SIG-M5 treated with dmso at 0.1 percent for 504 hours (cell line): ENCODE data around the gene ABCB6.

ENCODE experiments used
- DNase-seq: peaks from one replicate; lab custom pipeline; 2025; ENCODE audit not compliant: unreplicated experiment; lab: John Stamatoyannopoulos, UW

ABCB6 gene

GRCh38 chr2:219171231-219171651 lies 47.5 kb downstream of the ABCB6 start:
- DNase-seq = peak; percentile 48

GRCh38 chr2:219169930-219170654 lies 48.7 kb downstream of the ABCB6 start, which contains the start of gene SLC23A3:
Gene SLC23A3 (minus strand): TSS chr2:219170029. CDS start chr2:219169984, 45 bp downstream.
- DNase-seq = no peak

DNA sequence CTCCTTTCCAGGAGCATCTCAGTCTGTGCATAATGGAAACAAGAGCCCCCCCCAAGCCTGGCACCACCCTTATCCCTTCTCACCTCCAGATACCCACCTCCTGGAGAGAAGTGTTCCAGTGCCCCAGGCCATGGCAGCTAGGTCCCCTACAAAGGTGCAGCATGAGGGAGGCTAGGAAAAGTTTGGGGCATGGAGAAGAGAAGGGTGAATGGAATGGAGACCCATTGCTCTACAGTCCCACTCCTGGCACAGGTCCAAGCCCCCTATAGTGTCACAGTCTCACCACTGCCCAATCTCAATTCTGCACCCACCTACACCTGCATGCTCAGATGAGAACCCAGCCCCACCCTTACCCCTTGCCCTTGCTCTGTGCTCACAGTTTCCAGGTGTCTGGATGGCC lies 49.8 kb downstream of the ABCB6 start:
- no peak for DNase-seq

DNA sequence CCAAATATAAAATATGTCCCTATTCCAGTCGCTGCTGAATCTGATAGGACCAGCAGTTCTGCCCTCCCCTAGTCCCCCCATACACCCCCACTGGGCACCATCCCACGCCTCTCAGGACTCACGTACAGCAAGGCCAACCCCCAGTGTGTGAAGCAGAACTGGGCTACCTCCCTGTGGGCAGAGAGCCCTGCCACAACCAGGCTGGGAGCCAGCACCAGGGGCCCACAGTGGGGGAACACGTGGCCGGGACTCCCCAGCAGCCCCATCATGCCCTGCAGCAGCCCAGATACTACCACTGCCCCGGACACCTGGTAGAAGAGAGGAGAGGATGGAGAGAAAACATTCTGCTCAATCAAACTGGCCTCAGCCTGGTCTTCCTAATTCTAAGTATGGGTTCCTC lies 50.2 kb downstream of the ABCB6 start:
- no peak for DNase-seq

- DNase-seq = no peak
Observed at GRCh38 chr2:219167997-219168396, 50.8 kb downstream of the ABCB6 start.

GRCh38 chr2:219165058-219165911 lies 53.5 kb downstream of the ABCB6 start:
- no peak for DNase-seq

DNA sequence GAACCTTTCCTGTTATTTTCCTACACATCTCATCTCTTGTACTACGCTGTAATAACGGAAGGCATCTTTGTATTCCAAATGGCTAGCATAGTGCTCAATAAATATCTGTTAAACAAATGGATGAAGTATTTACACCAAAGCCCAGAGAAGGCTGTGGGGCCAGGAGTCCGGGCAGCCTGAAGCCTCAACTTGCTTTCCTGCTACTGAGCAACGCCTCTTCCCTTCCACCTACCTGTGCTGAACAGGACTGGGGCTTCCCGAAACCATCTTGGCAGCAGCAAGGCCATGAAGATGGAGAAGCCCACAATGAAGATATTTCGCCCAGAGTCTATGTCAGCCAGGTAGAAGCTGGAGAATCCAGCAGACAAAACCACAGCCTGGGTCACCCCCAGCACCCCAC lies 55.6 kb downstream of the ABCB6 start:
- DNase-seq = no peak

DNA sequence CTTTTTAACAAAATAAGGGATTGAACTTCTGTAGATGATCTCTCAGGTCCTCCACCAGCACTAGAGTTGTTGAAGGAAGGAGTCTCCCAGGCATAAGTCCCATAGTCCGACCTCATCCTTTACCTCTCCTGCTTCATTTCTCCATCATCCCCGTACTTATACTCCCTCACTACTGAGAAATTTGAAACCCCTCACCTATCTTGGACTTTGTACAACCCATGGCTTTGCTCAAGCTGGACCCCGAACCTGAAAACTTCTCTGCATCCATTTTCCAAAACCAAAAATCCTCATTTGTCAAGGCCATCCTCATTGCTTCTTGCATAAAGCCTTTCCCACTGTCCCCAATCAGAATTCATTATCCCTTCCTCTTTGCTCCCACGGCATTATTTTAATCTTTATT lies 57.7 kb downstream of the ABCB6 start:
- DNase-seq = no peak

GRCh38 chr2:219160186-219161017 lies 58.4 kb downstream of the ABCB6 start, which contains the start of gene NHEJ1:
Gene NHEJ1 (minus strand): TSS chr2:219160815. CDS start chr2:219158362, 2,453 bp downstream.
- peak; percentile 84 for DNase-seq
